ENCODE measurements around the gene LBX1.

DNA sequence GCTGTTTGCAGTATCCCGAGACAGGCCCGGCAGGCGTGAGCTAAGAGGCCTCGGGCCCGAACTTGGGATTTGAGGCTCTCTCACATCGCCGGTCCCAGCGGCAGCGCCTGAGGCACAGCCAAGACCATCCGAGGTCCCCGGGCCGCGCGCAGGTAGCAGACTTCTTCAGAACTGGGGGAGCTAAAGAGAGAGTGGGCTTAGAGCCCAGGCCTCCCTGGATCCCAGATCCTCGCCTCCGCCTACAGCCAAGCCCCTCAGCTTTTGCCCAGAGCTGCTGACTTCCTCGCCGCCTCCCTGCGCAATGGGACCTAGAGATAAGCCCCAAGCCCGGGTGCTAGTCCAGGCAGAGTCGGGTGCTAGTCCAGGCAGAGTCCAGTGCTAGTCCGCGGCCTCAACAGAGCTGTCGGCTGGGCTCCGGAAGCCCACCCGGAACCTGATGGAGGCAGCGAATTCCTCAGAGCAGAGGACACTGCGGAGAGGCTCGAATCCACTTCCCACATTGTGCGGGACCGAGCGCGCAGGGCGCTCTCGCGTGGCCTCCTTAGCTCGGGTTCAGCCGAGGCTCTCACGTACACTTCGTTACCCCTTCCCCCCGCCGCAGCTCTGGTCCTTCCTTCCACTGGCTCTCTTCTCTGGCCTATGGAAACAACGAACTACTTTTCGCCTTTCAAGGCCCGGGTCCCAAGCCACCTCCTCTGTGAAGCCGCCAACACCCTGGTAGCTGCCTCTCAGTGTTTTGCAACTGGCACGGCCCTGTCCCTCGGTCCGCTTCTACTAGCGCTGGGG, 5.8 kb downstream of the LBX1 start:
- TF ChIP-seq BHLHE40 (IDR thresholded peaks at IDR 0.05; ENCODE audit: borderline replicate concordance) (no peak), SUZ12 (IDR thresholded peaks at IDR 0.05) (no peak), FOXA1 (IDR thresholded peaks at IDR 0.05) (no peak), ELF4 (IDR thresholded peaks at IDR 0.05) (no peak), PKNOX1 (IDR thresholded peaks at IDR 0.05) (no peak), FOXM1 (IDR thresholded peaks at IDR 0.05; ENCODE audit: borderline replicate concordance) (no peak), SP1 (IDR thresholded peaks at IDR 0.05) (no peak), ZNF384 (IDR thresholded peaks at IDR 0.05) (no peak), ARNT (IDR thresholded peaks at IDR 0.05) (no peak), TARDBP (IDR thresholded peaks at IDR 0.05) (no peak), NFRKB (IDR thresholded peaks at IDR 0.05) (no peak), L3MBTL2 (conservative IDR thresholded peaks at IDR 0.05) (no peak), HDGF (IDR thresholded peaks at IDR 0.05; ENCODE audit: borderline replicate concordance) (no peak), FOXK2 (IDR thresholded peaks at IDR 0.05) (no peak)
